ENCODE measurements around the gene CELF5.

CELF5 gene

GRCh38 chr19:3266792-3267514, 42.5 kb downstream of the CELF5 start:
- H3K4me1 ChIP-seq (ENCODE audit: insufficient read depth, low read length, severe bottlenecking), result no peaks in the 10 kb centered on the region
- no peak overlapping the region for H2AFZ ChIP-seq (ENCODE audit: low read length)
- H3K4me2 ChIP-seq (ENCODE audit: low read length), result no peak overlapping the region
- H3K9me3 ChIP-seq (ENCODE audit: low read length), result peaks cover 2% of the 10 kb centered on the region; the same call in 1 of the 2 replicates
- peaks cover 5% of the 10 kb centered on the region; the same call in 1 of the 2 replicates for H3K27me3 ChIP-seq (ENCODE audit: insufficient read depth, low read length)
- H3F3A ChIP-seq (ENCODE audit: insufficient read depth, low read length), result no peaks in the 10 kb centered on the region
- H3K4me3 ChIP-seq (ENCODE audit: low read depth, low read length, poor library complexity, severe bottlenecking), result no peak overlapping the region
- H3K27ac ChIP-seq (ENCODE audit: low read depth, low read length, poor library complexity, severe bottlenecking), result no peak overlapping the region
- no peak overlapping the region for H3K9ac ChIP-seq (ENCODE audit: low read length)
- H3K36me3 ChIP-seq (ENCODE audit: insufficient read depth, low read length), result no peaks in the 10 kb centered on the region
- no peaks in the 10 kb centered on the region for H3K79me2 ChIP-seq (ENCODE audit: insufficient read depth, low read length)
- no peaks in the 10 kb centered on the region for H4K20me1 ChIP-seq (ENCODE audit: insufficient read depth, low read length)
- TF ChIP-seq CTCF (IDR thresholded peaks at IDR 0.05; ENCODE audit: low read length) (no peak), EZH2 (IDR thresholded peaks at IDR 0.05; ENCODE audit: borderline replicate concordance, low read length) (no peak)
- H3K9me2 ChIP-seq (ENCODE audit: low read depth, low read length), result no peaks in the 10 kb centered on the region

GRCh38 chr19:3268326-3268725, 43.9 kb downstream of the CELF5 start:
- H3K27ac ChIP-seq (ENCODE audit: low read depth, low read length, poor library complexity, severe bottlenecking), result no peak overlapping the region
- no peaks in the 10 kb centered on the region for H3K4me1 ChIP-seq (ENCODE audit: insufficient read depth, low read length, severe bottlenecking)
- no peak overlapping the region for H2AFZ ChIP-seq (ENCODE audit: low read length)
- H4K20me1 ChIP-seq (ENCODE audit: insufficient read depth, low read length), result no peaks in the 10 kb centered on the region
- peaks cover 2% of the 10 kb centered on the region; the same call in 1 of the 2 replicates for H3K9me3 ChIP-seq (ENCODE audit: low read length)
- H3K36me3 ChIP-seq (ENCODE audit: insufficient read depth, low read length), result no peaks in the 10 kb centered on the region
- H3K79me2 ChIP-seq (ENCODE audit: insufficient read depth, low read length), result no peaks in the 10 kb centered on the region
- no peak overlapping the region for H3K4me2 ChIP-seq (ENCODE audit: low read length)
- no peak for TF ChIP-seq CTCF (IDR thresholded peaks at IDR 0.05; ENCODE audit: low read length)
- TF ChIP-seq EZH2 (IDR thresholded peaks at IDR 0.05; ENCODE audit: borderline replicate concordance, low read length), result no peak
- no peaks in the 10 kb centered on the region for H3F3A ChIP-seq (ENCODE audit: insufficient read depth, low read length)
- H3K4me3 ChIP-seq (ENCODE audit: low read depth, low read length, poor library complexity, severe bottlenecking), result no peak overlapping the region
- H3K27me3 ChIP-seq (ENCODE audit: insufficient read depth, low read length), result peaks cover 7% of the 10 kb centered on the region; the same call in 1 of the 2 replicates
- H3K9me2 ChIP-seq (ENCODE audit: low read depth, low read length), result no peaks in the 10 kb centered on the region
- H3K9ac ChIP-seq (ENCODE audit: low read length), result no peak overlapping the region

- Histone ChIP-seq H3K9me2 (ENCODE audit: low read depth, low read length) (no peaks in the 10 kb centered on the region), H4K20me1 (ENCODE audit: insufficient read depth, low read length) (no peaks in the 10 kb centered on the region), H3F3A (ENCODE audit: insufficient read depth, low read length) (no peaks in the 10 kb centered on the region), H3K9me3 (ENCODE audit: low read length) (peaks cover 2% of the 10 kb centered on the region; the same call in 1 of the 2 replicates), H3K4me2 (ENCODE audit: low read length) (no peak overlapping the region), H3K79me2 (ENCODE audit: insufficient read depth, low read length) (no peaks in the 10 kb centered on the region), H2AFZ (ENCODE audit: low read length) (no peak overlapping the region), H3K4me1 (ENCODE audit: insufficient read depth, low read length, severe bottlenecking) (no peaks in the 10 kb centered on the region), H3K36me3 (ENCODE audit: insufficient read depth, low read length) (no peaks in the 10 kb centered on the region), H3K27ac (ENCODE audit: low read depth, low read length, poor library complexity, severe bottlenecking) (no peak overlapping the region), H3K9ac (ENCODE audit: low read length) (no peak overlapping the region), H3K27me3 (ENCODE audit: insufficient read depth, low read length) (peaks cover 10% of the 10 kb centered on the region; the same call in 1 of the 2 replicates), H3K4me3 (ENCODE audit: low read depth, low read length, poor library complexity, severe bottlenecking) (no peak overlapping the region)
- TF ChIP-seq EZH2 (IDR thresholded peaks at IDR 0.05; ENCODE audit: borderline replicate concordance, low read length) (no peak), CTCF (IDR thresholded peaks at IDR 0.05; ENCODE audit: low read length) (no peak)
Observed at GRCh38 chr19:3268763-3269162, 44.3 kb downstream of the CELF5 start.
